Calu3 (cell line): Measurements from ENCODE around the gene EPS8L1. TPM values are rescaled to one million over a fixed set of nuclear protein-coding genes. Genes with fewer than 3 reads are reported as not detected.
A peak's percentile ranks its signal among the peaks of the same experiment; 100 is the strongest.

Source experiments
- BruUV-seq: library from RNA; stranded (reverse); fragments of 400-500 nt; replicated peaks from 2 replicates; lab custom pipeline; 2021; lab: Mats Ljungman, UMichigan
- CTCF ChIA-PET: fragments of 300-600 bp; sonication (Branson Sonifier 250); formaldehyde crosslinking; loops from one replicate; lab custom pipeline; 2022; ENCODE audit warnings: antibody characterized with exemption; lab: Charles Lee
- DNase-seq: peaks from one replicate; pipeline ENCODE4 v3.0.0; 2022
- H3K27ac Mint-ChIP-seq: one replicate; pipeline ENCODE4 v1.8.0; 2022; ENCODE audit warnings: mixed read lengths; ENCODE audit not compliant: unreplicated experiment
- H3K27me3 Mint-ChIP-seq: one replicate; pipeline ENCODE4 v1.8.0; 2022; ENCODE audit warnings: mixed read lengths; ENCODE audit not compliant: unreplicated experiment
- H3K36me3 Mint-ChIP-seq: one replicate; pipeline ENCODE4 v1.8.0; 2022; ENCODE audit warnings: mild to moderate bottlenecking, moderate library complexity, mixed read lengths; ENCODE audit not compliant: insufficient read depth, unreplicated experiment
- H3K4me1 Mint-ChIP-seq: one replicate; pipeline ENCODE4 v1.8.0; 2022; ENCODE audit warnings: mild to moderate bottlenecking, low read depth, mixed read lengths; ENCODE audit not compliant: unreplicated experiment
- H3K4me3 Mint-ChIP-seq: one replicate; pipeline ENCODE4 v1.8.0; 2022; ENCODE audit warnings: mild to moderate bottlenecking, low read depth, moderate library complexity, mixed read lengths; ENCODE audit not compliant: unreplicated experiment
- H3K9me3 Mint-ChIP-seq: one replicate; pipeline ENCODE4 v1.8.0; 2022; ENCODE audit warnings: low read depth, mixed read lengths; ENCODE audit not compliant: unreplicated experiment
- intact Hi-C: fragments of 100-400 bp; cut with micrococcal nuclease; formaldehyde crosslinking; loops from one replicate; pipeline ENCODE4 v1.10.0; 2022; ENCODE audit not compliant: unreplicated experiment
- total RNA-seq: library from RNA; stranded (reverse); gene quantifications from 2 replicates; pipeline ENCODE4 v1.2.3, GENCODE V29; 2022
- TF ChIP-seq, protein P1 (sequence below): fragments of 200-600 bp; IDR thresholded peaks from one replicate; pipeline ENCODE4 v1.8.0; 2022; ENCODE audit warnings: antibody characterized with exemption; ENCODE audit not compliant: unreplicated experiment

EPS8L1 gene
- total RNA-seq, 1 experiment from 2014 or later, result 97.3 TPM

DNA sequence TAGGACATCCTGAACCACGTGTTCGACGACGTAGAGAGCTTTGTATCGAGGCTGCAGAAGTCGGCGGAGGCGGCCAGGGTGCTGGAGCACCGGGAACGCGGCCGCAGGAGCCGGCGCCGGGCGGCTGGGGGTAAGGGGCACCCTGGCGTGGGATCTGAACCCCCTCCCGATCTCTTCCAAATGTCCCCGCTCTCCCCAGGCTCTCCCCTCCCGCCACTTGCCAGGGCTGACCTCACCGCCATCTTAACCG lies 6.0 kb downstream of the EPS8L1 start:
- DNase-seq, result no peak
- peak overlapping the region; percentile 55 for H3K27ac Mint-ChIP-seq

DNA sequence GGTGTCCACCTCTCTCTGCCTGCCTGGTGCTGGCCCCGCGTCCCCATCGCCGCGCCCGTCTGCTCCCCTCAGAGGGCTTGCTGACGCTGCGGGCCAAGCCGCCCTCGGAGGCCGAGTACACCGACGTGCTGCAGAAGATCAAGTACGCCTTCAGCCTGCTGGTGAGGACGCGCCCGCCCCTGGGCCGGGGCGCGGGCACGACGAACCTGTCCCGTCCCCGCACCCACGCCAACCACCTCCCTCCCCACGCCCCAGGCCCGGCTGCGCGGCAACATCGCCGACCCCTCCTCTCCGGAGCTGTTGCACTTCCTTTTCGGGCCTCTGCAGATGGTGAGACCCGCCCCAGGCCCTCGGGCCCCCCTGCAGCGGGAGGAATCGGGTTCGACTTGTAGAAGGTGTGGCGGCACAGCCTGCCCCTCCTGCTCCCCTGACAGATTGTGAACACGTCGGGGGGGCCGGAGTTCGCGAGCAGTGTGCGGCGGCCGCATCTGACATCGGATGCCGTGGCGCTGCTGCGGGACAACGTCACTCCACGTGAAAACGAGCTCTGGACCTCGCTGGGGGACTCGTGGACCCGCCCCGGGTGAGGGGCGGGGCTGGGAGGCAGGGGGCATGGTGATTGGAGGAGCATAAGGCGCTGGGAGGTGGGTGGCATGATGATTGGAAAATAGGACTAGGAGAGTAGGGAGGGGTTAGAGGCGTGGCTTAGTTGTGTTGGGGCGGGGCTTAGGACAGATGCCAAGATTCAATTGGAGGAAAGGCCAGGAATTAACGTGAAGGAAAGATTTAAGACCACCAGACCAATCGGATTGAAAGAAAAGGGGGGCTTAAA lies 6.6 kb downstream of the EPS8L1 start:
- CTCF ChIA-PET, result no interaction called here
- Mint-ChIP-seq H3K4me3 (no peak overlapping the region), H3K36me3 (peaks cover 67% of the 10 kb centered on the region), H3K9me3 (no peaks in the 10 kb centered on the region), H3K27me3 (no peaks in the 10 kb centered on the region), H3K27ac (peak overlapping the region; percentile 55), H3K4me1 (peaks cover 9% of the 10 kb centered on the region)
- BruUV-seq, result no TSS peak
- TF ChIP-seq, protein P1, sequence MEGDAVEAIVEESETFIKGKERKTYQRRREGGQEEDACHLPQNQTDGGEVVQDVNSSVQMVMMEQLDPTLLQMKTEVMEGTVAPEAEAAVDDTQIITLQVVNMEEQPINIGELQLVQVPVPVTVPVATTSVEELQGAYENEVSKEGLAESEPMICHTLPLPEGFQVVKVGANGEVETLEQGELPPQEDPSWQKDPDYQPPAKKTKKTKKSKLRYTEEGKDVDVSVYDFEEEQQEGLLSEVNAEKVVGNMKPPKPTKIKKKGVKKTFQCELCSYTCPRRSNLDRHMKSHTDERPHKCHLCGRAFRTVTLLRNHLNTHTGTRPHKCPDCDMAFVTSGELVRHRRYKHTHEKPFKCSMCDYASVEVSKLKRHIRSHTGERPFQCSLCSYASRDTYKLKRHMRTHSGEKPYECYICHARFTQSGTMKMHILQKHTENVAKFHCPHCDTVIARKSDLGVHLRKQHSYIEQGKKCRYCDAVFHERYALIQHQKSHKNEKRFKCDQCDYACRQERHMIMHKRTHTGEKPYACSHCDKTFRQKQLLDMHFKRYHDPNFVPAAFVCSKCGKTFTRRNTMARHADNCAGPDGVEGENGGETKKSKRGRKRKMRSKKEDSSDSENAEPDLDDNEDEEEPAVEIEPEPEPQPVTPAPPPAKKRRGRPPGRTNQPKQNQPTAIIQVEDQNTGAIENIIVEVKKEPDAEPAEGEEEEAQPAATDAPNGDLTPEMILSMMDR, result no peak
- intact Hi-C loops, result no loop called here
- DNase-seq, result no peak

More for the DNA sequence above, 6.0 kb downstream of the EPS8L1 start:
- TF ChIP-seq, protein P1, result no peak
- CTCF ChIA-PET, result no interaction called here
- Mint-ChIP-seq H3K27me3 (no peaks in the 10 kb centered on the region), H3K36me3 (peaks cover 70% of the 10 kb centered on the region), H3K9me3 (no peaks in the 10 kb centered on the region), H3K4me3 (no peak overlapping the region), H3K4me1 (peaks cover 14% of the 10 kb centered on the region)
- intact Hi-C loops, result no loop called here
- BruUV-seq, result no TSS peak

DNA sequence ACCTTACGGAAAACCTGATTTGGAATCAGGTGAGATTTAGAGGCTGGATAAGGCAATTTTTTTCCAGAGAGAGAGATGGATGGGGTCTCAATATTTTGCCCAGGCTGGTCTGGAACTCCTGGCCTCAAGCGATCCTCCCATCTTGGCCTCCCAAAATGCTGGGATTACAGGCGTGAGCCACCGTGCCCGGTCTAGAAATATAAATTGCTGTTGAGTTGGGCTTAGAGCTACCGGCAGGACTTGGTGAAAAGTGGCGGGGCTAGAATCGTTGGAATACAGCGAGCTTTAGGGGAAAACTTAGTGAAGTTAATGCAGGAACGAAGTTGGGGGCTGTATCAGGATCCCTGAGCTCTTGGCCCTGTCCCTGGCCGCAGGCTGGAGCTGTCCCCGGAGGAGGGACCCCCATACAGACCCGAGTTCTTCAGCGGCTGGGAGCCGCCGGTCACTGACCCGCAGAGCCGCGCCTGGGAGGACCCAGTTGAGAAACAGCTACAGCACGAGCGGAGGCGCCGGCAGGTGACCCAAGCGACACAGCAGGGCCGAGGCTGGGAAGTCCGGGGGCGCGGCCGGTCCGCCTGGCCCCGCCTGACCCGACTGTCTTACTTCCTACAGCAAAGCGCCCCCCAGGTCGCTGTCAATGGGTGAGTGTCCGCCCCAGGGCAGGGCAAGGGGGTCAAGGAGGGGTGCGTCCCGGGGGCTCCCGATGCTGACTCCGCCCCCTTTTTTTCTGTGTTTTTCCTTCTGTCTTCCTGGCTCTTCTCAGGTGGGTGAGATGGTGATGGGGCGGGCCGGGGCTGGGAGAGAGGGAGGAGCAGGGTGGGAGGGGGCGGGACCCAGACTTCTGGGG lies 7.6 kb downstream of the EPS8L1 start:
- Mint-ChIP-seq H3K4me3 (no peak overlapping the region), H3K27me3 (no peaks in the 10 kb centered on the region), H3K27ac (peak overlapping the region; percentile 55), H3K4me1 (peaks cover under 1% of the 10 kb centered on the region), H3K36me3 (peaks cover 70% of the 10 kb centered on the region), H3K9me3 (no peaks in the 10 kb centered on the region)
- CTCF ChIA-PET, result no interaction called here
- intact Hi-C loops, result no loop called here
- BruUV-seq, result no TSS peak
- no peak for DNase-seq
- TF ChIP-seq, protein P1, result no peak

DNA sequence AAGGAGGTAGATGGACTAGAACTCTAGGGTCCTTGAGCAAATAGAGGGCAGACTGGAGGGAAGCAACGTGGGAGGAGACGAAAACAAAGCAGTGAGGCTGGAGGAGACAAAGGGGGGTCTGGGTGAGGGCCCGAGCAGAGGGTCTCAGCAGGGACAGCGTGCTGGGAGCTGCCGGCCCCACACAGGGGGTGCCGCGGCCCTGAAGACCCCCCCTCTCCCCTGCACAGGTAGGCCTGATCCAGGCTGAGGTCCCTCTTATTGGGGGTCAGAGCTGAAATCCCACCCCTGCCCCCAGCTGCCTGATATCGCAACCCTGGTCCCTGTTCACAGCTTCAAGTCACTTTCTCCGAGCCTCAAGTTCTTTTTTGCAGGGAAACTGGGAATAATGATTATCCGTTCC lies 8.7 kb downstream of the EPS8L1 start:
- Mint-ChIP-seq H3K4me3 (no peak overlapping the region), H3K9me3 (no peaks in the 10 kb centered on the region), H3K4me1 (no peaks in the 10 kb centered on the region), H3K27ac (no peak overlapping the region), H3K27me3 (no peaks in the 10 kb centered on the region), H3K36me3 (peaks cover 73% of the 10 kb centered on the region)
- CTCF ChIA-PET, result no interaction called here
- TF ChIP-seq, protein P1, result no peak
- no peak for DNase-seq
- no TSS peak for BruUV-seq
- intact Hi-C loops, result no loop called here
